Neuronal stem cell (in vitro differentiated cells): ENCODE results near the gene NCOR2.

Source experiments
- DNase-seq: peaks from one replicate; pipeline ENCODE4 v3.0.0-alpha.2; 2013; ENCODE audit warnings: low spot score
- H2AFZ ChIP-seq: one replicate; pipeline ENCODE4 v1.6.1; 2013; ENCODE audit warnings: mild to moderate bottlenecking, low read length, inconsistent platforms
- H2AK5ac ChIP-seq: 2 replicates; pipeline ENCODE4 v1.6.1; 2013; ENCODE audit warnings: low read depth, mild to moderate bottlenecking, inconsistent platforms, low read length, moderate library complexity, mixed read lengths
- H2BK120ac ChIP-seq: 2 replicates; pipeline ENCODE4 v1.6.1; 2013; ENCODE audit warnings: low read depth, mild to moderate bottlenecking, inconsistent platforms, low read length, moderate library complexity, mixed read lengths
- H2BK12ac ChIP-seq: one replicate; pipeline ENCODE4 v1.6.1; 2013; ENCODE audit warnings: low read length, inconsistent platforms
- H2BK15ac ChIP-seq: 2 replicates; pipeline ENCODE4 v1.6.1; 2013; ENCODE audit warnings: mild to moderate bottlenecking, low read length, inconsistent platforms, mixed read lengths
- H2BK5ac ChIP-seq: one replicate; pipeline ENCODE4 v1.6.1; 2013; ENCODE audit warnings: inconsistent platforms, mild to moderate bottlenecking, low read length, moderate library complexity
- H3K14ac ChIP-seq: one replicate; pipeline ENCODE4 v1.6.1; 2013; ENCODE audit warnings: low read length, inconsistent platforms
- H3K18ac ChIP-seq: 2 replicates; pipeline ENCODE4 v1.6.1; 2013; ENCODE audit warnings: low read length, inconsistent platforms
- H3K23ac ChIP-seq: 2 replicates; pipeline ENCODE4 v1.6.1; 2013; ENCODE audit warnings: low read depth, mild to moderate bottlenecking, mixed read lengths, low read length, inconsistent platforms; ENCODE audit not compliant: poor library complexity
- H3K27ac ChIP-seq: replicated peaks from 3 replicates; pipeline ENCODE4 v1.5.1; 2013; ENCODE audit warnings: low read length, inconsistent platforms
- H3K27me3 ChIP-seq, 3 experiments: 2 replicates each; pipeline ENCODE4 v1.6.1; 2013; ENCODE audit warnings: low read length in 3 of 3, mild to moderate bottlenecking in 2 of 3, inconsistent platforms in 1 of 3, low read depth in 1 of 3, mixed read lengths in 1 of 3, moderate library complexity in 1 of 3; ENCODE audit not compliant: control insufficient read depth in 3 of 3, insufficient read depth in 3 of 3
- H3K36me3 ChIP-seq, 2 donors: replicated peaks in 1 of 2; 2 replicates each; pipeline ENCODE4 v1.6.1; 2013; ENCODE audit warnings: low read length in 2 of 2; ENCODE audit not compliant: control insufficient read depth in 2 of 2, insufficient read depth in 2 of 2
- H3K4ac ChIP-seq: 2 replicates; pipeline ENCODE4 v1.6.1; 2013; ENCODE audit warnings: inconsistent platforms, mild to moderate bottlenecking, low read length, moderate library complexity
- H3K4me1 ChIP-seq, 2 donors: 1 replicate in 1 of 2; 2 replicates in 1 of 2; pipeline ENCODE4 v1.6.1; 2013; ENCODE audit warnings: low read length in 2 of 2, low read depth in 1 of 2; ENCODE audit not compliant: control insufficient read depth in 2 of 2, insufficient read depth in 1 of 2
- H3K4me2 ChIP-seq: one replicate; pipeline ENCODE4 v1.6.1; 2013; ENCODE audit warnings: mild to moderate bottlenecking, low read length, inconsistent platforms; ENCODE audit not compliant: insufficient read depth, poor library complexity, severe bottlenecking
- H3K4me3 ChIP-seq, 2 donors: 2 replicates each; pipeline ENCODE4 v1.5.1; 2013; ENCODE audit warnings: low read length in 2 of 2, mild to moderate bottlenecking in 2 of 2, inconsistent platforms in 1 of 2, moderate library complexity in 1 of 2
- H3K79me1 ChIP-seq: one replicate; pipeline ENCODE4 v1.6.1; 2013; ENCODE audit warnings: low read depth, mild to moderate bottlenecking, inconsistent platforms, low read length, moderate library complexity
- H3K9ac ChIP-seq: one replicate; pipeline ENCODE4 v1.6.1; 2013; ENCODE audit warnings: mild to moderate bottlenecking, low read depth, low read length, inconsistent platforms; ENCODE audit not compliant: poor library complexity
- H3K9me3 ChIP-seq, 2 donors: replicated peaks in 1 of 2; 2 replicates each; pipeline versions ENCODE3 to v1.6.1; 2013; ENCODE audit warnings: low read length in 2 of 2, mild to moderate bottlenecking in 2 of 2, inconsistent platforms in 1 of 2, low read depth in 1 of 2, mixed read lengths in 1 of 2, moderate library complexity in 1 of 2; ENCODE audit not compliant: control insufficient read depth in 2 of 2, insufficient read depth in 1 of 2
- H4K8ac ChIP-seq: one replicate; pipeline ENCODE4 v1.6.1; 2013; ENCODE audit warnings: low read depth, mild to moderate bottlenecking, inconsistent platforms, low read length, moderate library complexity
- H4K91ac ChIP-seq: one replicate; pipeline ENCODE4 v1.6.1; 2013; ENCODE audit warnings: low read length, low read depth, mild to moderate bottlenecking, inconsistent platforms; ENCODE audit not compliant: poor library complexity
- WGBS, 2 donors: extraction: QIAGEN DNeasy Blood & Tissue Kit; methylation state at CpG; one replicate each; pipeline ENCODE4 v1.1.7; 2013; ENCODE audit warnings: missing lambda C conversion rate in 2 of 2, mixed read lengths in 1 of 2; ENCODE audit not compliant: insufficient read length in 2 of 2, insufficient replicate concordance in 1 of 2; ENCODE audit errors: extremely low coverage in 2 of 2; 5-methylcytosine and 5-hydroxymethylcytosine counted together

NCOR2 gene

GRCh38 chr12:124570810-124571209 is 3.4 kb upstream of the NCOR2 start:
- no peaks in the 10 kb centered on the region for H3K9me3 ChIP-seq
- DNase-seq, result no peak
- no peak overlapping the region for H2BK15ac ChIP-seq
- no peak overlapping the region for H3K4ac ChIP-seq
- peaks cover 0 to 11% (median 0%) of the 10 kb centered on the region in 3 experiments for H3K27me3 ChIP-seq
- H2BK5ac ChIP-seq, result no peak overlapping the region
- no peak overlapping the region for H3K27ac ChIP-seq
- no peak overlapping the region for H3K23ac ChIP-seq
- no peak overlapping the region for H3K18ac ChIP-seq
- H3K79me1 ChIP-seq, result peaks cover 3% of the 10 kb centered on the region
- no peaks in the 10 kb centered on the region for H3K36me3 ChIP-seq
- no peak overlapping the region for H2AFZ ChIP-seq
- no peak overlapping the region for H2BK120ac ChIP-seq
- no peak overlapping the region for H4K8ac ChIP-seq
- H3K14ac ChIP-seq, result no peak overlapping the region
- H3K9ac ChIP-seq, result no peak overlapping the region
- no CpG with 5 or more reads among the region's 1 CpG for WGBS, 2 donors
- no peak overlapping the region for H3K4me2 ChIP-seq
- H3K4me3 ChIP-seq, result no peak overlapping the region
- H2AK5ac ChIP-seq, result no peak overlapping the region
- no peak overlapping the region for H4K91ac ChIP-seq
- H3K4me1 ChIP-seq, result peaks cover 21 to 24% of the 10 kb centered on the region in 2 donors
- H2BK12ac ChIP-seq, result no peak overlapping the region

DNA sequence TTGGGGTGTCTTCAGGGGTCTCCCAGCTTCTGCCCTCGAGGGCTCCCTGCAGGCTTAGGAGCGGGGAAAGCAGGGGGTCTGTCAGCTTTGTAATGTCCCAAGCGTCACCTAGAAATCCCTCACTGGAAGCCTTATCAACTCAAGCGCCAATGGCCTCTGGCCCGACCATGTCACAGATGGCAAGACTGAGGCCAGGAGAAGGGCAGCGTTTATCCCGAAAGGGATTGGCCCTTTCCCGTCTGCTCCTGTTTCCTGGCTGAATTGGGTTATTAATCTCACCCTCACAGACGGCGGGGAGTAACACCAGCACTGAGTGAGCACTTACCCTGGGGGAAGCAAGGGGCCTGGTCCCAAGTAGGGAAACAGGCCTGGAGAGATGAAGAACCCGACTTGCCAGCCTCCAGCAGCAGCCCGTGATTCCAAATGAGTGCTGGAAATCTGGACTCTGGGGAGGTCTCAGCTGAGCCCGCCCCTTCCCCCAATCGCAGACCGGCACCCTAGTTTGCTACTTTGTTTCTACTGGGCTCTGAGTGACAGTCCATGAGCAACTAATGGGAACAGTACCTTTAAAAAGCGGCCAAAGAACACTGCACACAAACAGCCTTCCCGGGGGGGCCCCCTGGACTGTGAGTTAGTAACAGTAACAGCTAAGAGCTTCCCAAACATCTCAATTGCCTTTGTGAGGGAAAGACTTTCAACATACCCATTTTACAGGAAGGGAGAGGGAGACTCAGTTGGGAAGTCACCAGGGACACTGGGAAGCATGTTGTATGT is 2.1 kb upstream of the NCOR2 start:
- H3K14ac ChIP-seq, result no peak overlapping the region
- H3K4me2 ChIP-seq, result no peak overlapping the region
- peak overlapping the region; percentile 83 for H2BK120ac ChIP-seq
- H3K4me3 ChIP-seq, result no peak overlapping the region
- H2BK5ac ChIP-seq, result no peak overlapping the region
- H3K27ac ChIP-seq, result no peak overlapping the region
- peak overlapping the region; percentile 66 for H3K18ac ChIP-seq
- no peaks in the 10 kb centered on the region for H3K9me3 ChIP-seq
- peaks cover 9% of the 10 kb centered on the region for H3K79me1 ChIP-seq
- WGBS, 2 donors, result no CpG with 5 or more reads among the region's 17 CpGs
- no peak overlapping the region for H3K23ac ChIP-seq
- H2AK5ac ChIP-seq, result peak overlapping the region; percentile 47
- H4K8ac ChIP-seq, result no peak overlapping the region
- no peak overlapping the region for H2AFZ ChIP-seq
- H3K36me3 ChIP-seq, result no peaks in the 10 kb centered on the region
- no peak overlapping the region for H4K91ac ChIP-seq
- no peak overlapping the region for H3K4ac ChIP-seq
- H3K4me1 ChIP-seq, result peaks cover 31 to 34% of the 10 kb centered on the region in 2 donors
- peak overlapping the region; percentile 8 for H2BK12ac ChIP-seq
- H2BK15ac ChIP-seq, result peak overlapping the region; percentile 97
- DNase-seq, result no peak
- H3K27me3 ChIP-seq, result peaks cover 0 to 11% (median 0%) of the 10 kb centered on the region in 3 experiments
- no peak overlapping the region for H3K9ac ChIP-seq

- H2BK5ac ChIP-seq, result peak overlapping the region; percentile 89
- no peak overlapping the region for H4K91ac ChIP-seq
- H3K18ac ChIP-seq, result peak overlapping the region; percentile 88
- H3K79me1 ChIP-seq, result peaks cover 9% of the 10 kb centered on the region
- no peak for DNase-seq
- H3K27ac ChIP-seq, result no peak overlapping the region
- no peaks in the 10 kb centered on the region for H3K36me3 ChIP-seq
- H3K4me3 ChIP-seq, result peak overlapping the region in 1 of 2 donors; percentile 92
- H3K4ac ChIP-seq, result no peak overlapping the region
- peak overlapping the region; percentile 70 for H3K23ac ChIP-seq
- WGBS, 2 donors, result no CpG with 5 or more reads among the region's 28 CpGs
- peak overlapping the region; percentile 97 for H2BK15ac ChIP-seq
- no peak overlapping the region for H3K4me2 ChIP-seq
- H2BK12ac ChIP-seq, result peak overlapping the region; percentile 89
- H3K27me3 ChIP-seq, result peaks cover 0 to 11% (median 0%) of the 10 kb centered on the region in 3 experiments
- peak overlapping the region; percentile 79 for H2AK5ac ChIP-seq
- peaks cover 29 to 33% of the 10 kb centered on the region in 2 donors for H3K4me1 ChIP-seq
- H2AFZ ChIP-seq, result peak overlapping the region; percentile 77
- H3K9ac ChIP-seq, result no peak overlapping the region
- no peak overlapping the region for H4K8ac ChIP-seq
- H2BK120ac ChIP-seq, result peak overlapping the region; percentile 83
- no peak overlapping the region for H3K14ac ChIP-seq
- H3K9me3 ChIP-seq, result no peaks in the 10 kb centered on the region
Observed at GRCh38 chr12:124568431-124569374, 1.3 kb upstream of the NCOR2 start.
